ENCODE data around the gene C1orf167. TPM values are rescaled to one million over a fixed set of nuclear protein-coding genes. Genes with fewer than 3 reads are reported as not detected.

Gene C1orf167
- total and polyA plus RNA-seq, 2 of the 13 experiments (the other 11 are each of a cell fraction or from before 2014, with no cell fraction given): not detected

GRCh38 chr1:11805422-11806306, 43.7 kb downstream of the C1orf167 start, which contains the start of the genes CLCN6 and MTHFR (continued):
- peak; percentile 98 for TF ChIP-seq THAP9 (CRISPR knock-in tag; IDR thresholded peaks at IDR 0.05; ENCODE audit: borderline replicate concordance)
- no peak for TF ChIP-seq MAFG (CRISPR knock-in tag; IDR thresholded peaks at IDR 0.05)
- TF ChIP-seq HMGA1 (CRISPR knock-in tag; conservative IDR thresholded peaks at IDR 0.05): no peak
- peak; percentile 32; the same call in 1 of the 2 replicates for TF ChIP-seq NFKB2 (CRISPR knock-in tag; IDR thresholded peaks at IDR 0.05; ENCODE audit: borderline replicate concordance)
- no peak for TF ChIP-seq ZNF251 (CRISPR knock-in tag; IDR thresholded peaks at IDR 0.05)
- no peak; the same call in 1 of the 2 replicates for TF ChIP-seq ZMYM3 (CRISPR knock-in tag; IDR thresholded peaks at IDR 0.05)
- no peak for TF ChIP-seq ATAD3A (CRISPR knock-in tag; IDR thresholded peaks at IDR 0.05)
- TF ChIP-seq RORA (CRISPR knock-in tag; IDR thresholded peaks at IDR 0.05): no peak
- no peak for TF ChIP-seq AFF4 (CRISPR knock-in tag; IDR thresholded peaks at IDR 0.05)
- no peak for TF ChIP-seq SMAD9 (CRISPR knock-in tag; IDR thresholded peaks at IDR 0.05)
- no peak for TF ChIP-seq DNMT3B (CRISPR knock-in tag; conservative IDR thresholded peaks at IDR 0.05)
- no peak for TF ChIP-seq NR3C1 (CRISPR knock-in tag; IDR thresholded peaks at IDR 0.05)
- TF ChIP-seq ZNF33A (CRISPR knock-in tag; IDR thresholded peaks at IDR 0.05; ENCODE audit: borderline replicate concordance): peak; percentile 44; the same call in 1 of the 2 replicates
- TF ChIP-seq ATF2 (CRISPR knock-in tag; IDR thresholded peaks at IDR 0.05): peak; percentile 57
- no peak for TF ChIP-seq MLLT10 (CRISPR knock-in tag; IDR thresholded peaks at IDR 0.05)
- TF ChIP-seq ADNP (CRISPR knock-in tag; IDR thresholded peaks at IDR 0.05): no peak
- no peak for TF ChIP-seq SP1 (IDR thresholded peaks at IDR 0.05)
- TF ChIP-seq SP1 (CRISPR knock-in tag; IDR thresholded peaks at IDR 0.05): peak; percentile 52
- no peak; the same call in 1 of the 2 replicates for TF ChIP-seq BRCA1 (CRISPR knock-in tag; IDR thresholded peaks at IDR 0.05)
- TF ChIP-seq CCDC6 (CRISPR knock-in tag; IDR thresholded peaks at IDR 0.05): peak; percentile 67; the same call in 1 of the 2 replicates
- no peak for TF ChIP-seq ZNF451 (CRISPR knock-in tag; IDR thresholded peaks at IDR 0.05)
- TF ChIP-seq RCOR2 (CRISPR knock-in tag; IDR thresholded peaks at IDR 0.05): no peak
- no peak for TF ChIP-seq SRSF4 (IDR thresholded peaks at IDR 0.05; ENCODE audit: low read depth, low read length, poor library complexity, severe bottlenecking)
- no peak for TF ChIP-seq HNRNPH1 (optimal IDR thresholded peaks at IDR 0.05; ENCODE audit: low read depth, low read length)

Data from HepG2 (cell line).